Central memory CD4-positive, alpha-beta T cell (primary cell): ENCODE measurements around the gene SMTNL2.
"Not testable (repeated sequence)": the region's sequence is repeated elsewhere in the genome, so short reads cannot be mapped to it uniquely, and the experiment has no call there.

Experiments
- DNase-seq: peaks from one replicate; pipeline ENCODE4 v3.0.0; 2022

SMTNL2 gene

GRCh38 chr17:4560837-4561256 lies 23.5 kb upstream of the SMTNL2 start:
- DNase-seq, result no peak

- no peak for DNase-seq
Measured at GRCh38 chr17:4562015-4562969, 22.0 kb upstream of the SMTNL2 start.

GRCh38 chr17:4565209-4566141 lies 18.9 kb upstream of the SMTNL2 start:
- peak; percentile 39 for DNase-seq

- DNase-seq, result no peak
Measured at GRCh38 chr17:4566785-4567184, 17.5 kb upstream of the SMTNL2 start.

- DNase-seq, result no peak
Measured at GRCh38 chr17:4569591-4569990, 14.7 kb upstream of the SMTNL2 start.

- DNase-seq, result no peak
Measured at GRCh38 chr17:4572131-4572530, 12.2 kb upstream of the SMTNL2 start.

- DNase-seq, result no peak
Measured at GRCh38 chr17:4573115-4573514, 11.2 kb upstream of the SMTNL2 start.

GRCh38 chr17:4573669-4574068 lies 10.7 kb upstream of the SMTNL2 start:
- DNase-seq, result peak; percentile 52

- DNase-seq, result no peak
Measured at GRCh38 chr17:4574448-4575045, 9.8 kb upstream of the SMTNL2 start.

GRCh38 chr17:4576161-4576558 lies 8.2 kb upstream of the SMTNL2 start:
- no peak for DNase-seq

- no peak for DNase-seq
Measured at GRCh38 chr17:4576729-4577322, 7.5 kb upstream of the SMTNL2 start.

GRCh38 chr17:4577386-4577993 lies 6.8 kb upstream of the SMTNL2 start:
- no peak for DNase-seq

- DNase-seq, result not testable (repeated sequence)
Measured at GRCh38 chr17:4578349-4578748, 6.0 kb upstream of the SMTNL2 start.

GRCh38 chr17:4579678-4580077 lies 4.7 kb upstream of the SMTNL2 start:
- DNase-seq, result no peak

- no peak for DNase-seq
Measured at GRCh38 chr17:4580291-4580690, 4.0 kb upstream of the SMTNL2 start.

- DNase-seq, result no peak
Measured at GRCh38 chr17:4582101-4582501, 2.2 kb upstream of the SMTNL2 start.

- no peak for DNase-seq
Measured at GRCh38 chr17:4582691-4583090, 1.6 kb upstream of the SMTNL2 start.

- no peak for DNase-seq
Measured at GRCh38 chr17:4583206-4583605, 1.1 kb upstream of the SMTNL2 start.

- no peak for DNase-seq
Measured at GRCh38 chr17:4583782-4584100, 588 bp upstream of the SMTNL2 start.

GRCh38 chr17:4584917-4585637 lies 748 bp downstream of the SMTNL2 start:
- no peak for DNase-seq

GRCh38 chr17:4585638-4585994 lies 1.3 kb downstream of the SMTNL2 start:
- no peak for DNase-seq

GRCh38 chr17:4586043-4586442 lies 1.7 kb downstream of the SMTNL2 start:
- DNase-seq, result no peak
